HFFc6 (cell line): ENCODE data around the gene AFDN. TPM values are rescaled to one million over a fixed set of nuclear protein-coding genes. Genes with fewer than 3 reads are reported as not detected.

Experiments used
- DNase-seq: peaks from one replicate; pipeline ENCODE4 v3.0.0-alpha.2; 2018
- H3K27ac Mint-ChIP-seq: 2 replicates; pipeline ENCODE4 v1.8.0; 2020; ENCODE audit warnings: mild to moderate bottlenecking, mixed read lengths
- H3K27me3 Mint-ChIP-seq: 2 replicates; pipeline ENCODE4 v1.8.0; 2021; ENCODE audit warnings: mild to moderate bottlenecking, moderate library complexity, mixed read lengths; ENCODE audit not compliant: insufficient read depth
- H3K36me3 Mint-ChIP-seq: 2 replicates; pipeline ENCODE4 v1.8.0; 2021; ENCODE audit warnings: low read depth, mixed read lengths
- H3K4me1 Mint-ChIP-seq: 2 replicates; pipeline ENCODE4 v1.8.0; 2020; ENCODE audit warnings: low read depth, mixed read lengths
- H3K4me3 Mint-ChIP-seq: 2 replicates; pipeline ENCODE4 v1.8.0; 2020; ENCODE audit warnings: mild to moderate bottlenecking, moderate library complexity, mixed read lengths
- H3K9me3 Mint-ChIP-seq: 2 replicates; pipeline ENCODE4 v1.8.0; 2020; ENCODE audit warnings: mild to moderate bottlenecking, mixed read lengths
- CTCF ChIP-seq: fragments of 200-600 bp; sonication (generic); IDR thresholded peaks from 2 replicates; pipeline ENCODE4 v1.5.0; 2021; ENCODE audit warnings: antibody characterized with exemption, mild to moderate bottlenecking
- total RNA-seq, 6 experiments: library from RNA; stranded (reverse); fragmentation: NEBNext Ultra II Directional; extraction: Animal tissue kit (Norgen Biotek cat#: 25700); gene quantifications; 2 replicates in 1 of 6; 3 replicates in 5 of 6; pipeline ENCODE4 v1.2.3, GENCODE V29; 2021

Gene AFDN
- total RNA-seq, 6 experiments from 2014 or later = 16.1 to 20.3 (median 17.4) TPM

DNA sequence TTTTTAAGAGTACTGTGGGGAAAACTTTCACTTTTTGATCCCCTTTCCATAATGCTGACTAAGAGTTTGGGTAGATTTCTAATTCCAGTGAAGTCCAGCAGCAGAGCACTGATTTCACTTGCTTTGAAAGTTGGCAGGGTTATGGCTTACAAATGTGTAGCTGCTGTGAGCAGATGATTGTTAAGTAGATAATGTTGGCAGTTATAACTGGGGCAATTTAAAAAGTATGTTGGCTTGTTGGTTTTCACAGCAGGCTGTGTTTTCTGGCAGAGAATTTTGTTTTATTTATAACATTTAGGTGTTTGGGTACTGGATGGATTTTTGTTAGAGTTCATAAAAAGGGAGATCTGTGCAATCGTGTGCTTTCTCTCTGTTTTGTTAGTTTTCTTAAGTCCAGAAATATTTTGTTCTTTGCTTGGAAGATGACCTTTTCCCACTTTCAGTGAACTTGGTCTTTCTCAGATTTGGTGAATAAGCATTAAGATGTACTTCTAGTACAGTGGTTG is 31.4 kb downstream of the AFDN start:
- peak; percentile 47 for DNase-seq
- no peaks in the 10 kb centered on the region for H3K9me3 Mint-ChIP-seq
- H3K27ac Mint-ChIP-seq = peak overlapping the region; percentile 58
- no peaks in the 10 kb centered on the region for H3K36me3 Mint-ChIP-seq
- peak overlapping the region; percentile 28 for H3K4me3 Mint-ChIP-seq
- no peak for TF ChIP-seq CTCF
- no peaks in the 10 kb centered on the region; the same call in 1 of the 2 replicates for H3K27me3 Mint-ChIP-seq
- H3K4me1 Mint-ChIP-seq = peaks cover 42% of the 10 kb centered on the region

- Mint-ChIP-seq H3K4me3 (no peak overlapping the region), H3K27me3 (no peaks in the 10 kb centered on the region; the same call in 1 of the 2 replicates), H3K36me3 (no peaks in the 10 kb centered on the region), H3K27ac (no peak overlapping the region; the same call in 1 of the 2 replicates), H3K9me3 (no peaks in the 10 kb centered on the region), H3K4me1 (peaks cover 42% of the 10 kb centered on the region)
- TF ChIP-seq CTCF = no peak
- no peak for DNase-seq
Measured at GRCh38 chr6:167858842-167859664, 32.3 kb downstream of the AFDN start.

DNA sequence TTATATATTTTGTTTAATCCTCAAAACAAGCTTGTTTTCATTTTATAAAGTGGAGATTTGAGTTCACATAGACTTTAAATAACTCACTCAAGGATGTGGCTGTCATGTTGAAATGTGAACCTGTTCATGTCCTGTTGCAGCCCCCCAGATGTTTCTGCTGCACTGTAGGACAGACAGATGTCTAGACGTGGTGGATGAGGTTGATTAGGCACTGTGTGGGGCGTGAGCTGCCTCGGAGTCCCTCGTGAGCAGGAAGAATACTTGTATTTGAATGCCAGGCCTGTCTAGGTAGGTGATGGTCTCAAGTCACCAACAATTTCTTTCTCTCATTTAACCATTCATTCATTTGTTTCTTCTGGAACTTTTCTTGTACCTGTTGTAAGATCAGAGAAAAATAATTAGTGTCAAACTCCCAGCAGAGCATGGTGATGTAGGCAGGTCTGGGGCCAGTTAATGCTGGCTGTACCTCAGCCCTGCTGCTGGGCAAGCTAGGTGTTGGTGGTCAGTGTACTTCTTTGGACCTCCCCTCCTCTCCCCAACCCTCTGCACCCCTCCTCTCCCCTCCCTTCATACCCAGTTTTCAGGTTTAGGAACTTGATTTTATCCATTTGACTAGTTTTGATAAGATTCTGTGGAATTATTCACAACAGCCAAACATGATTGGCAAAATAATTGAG is 34.0 kb downstream of the AFDN start:
- H3K9me3 Mint-ChIP-seq = no peaks in the 10 kb centered on the region
- no peak for DNase-seq
- H3K4me3 Mint-ChIP-seq = no peak overlapping the region
- no peak for TF ChIP-seq CTCF
- H3K27me3 Mint-ChIP-seq = no peaks in the 10 kb centered on the region; the same call in 1 of the 2 replicates
- no peak overlapping the region for H3K27ac Mint-ChIP-seq
- H3K36me3 Mint-ChIP-seq = no peaks in the 10 kb centered on the region
- H3K4me1 Mint-ChIP-seq = peaks cover 36% of the 10 kb centered on the region

- H3K27me3 Mint-ChIP-seq = no peaks in the 10 kb centered on the region; the same call in 1 of the 2 replicates
- no peak overlapping the region for H3K4me3 Mint-ChIP-seq
- H3K4me1 Mint-ChIP-seq = peaks cover 29% of the 10 kb centered on the region
- H3K36me3 Mint-ChIP-seq = no peaks in the 10 kb centered on the region
- H3K27ac Mint-ChIP-seq = no peak overlapping the region
- no peak for DNase-seq
- no peak for TF ChIP-seq CTCF
- H3K9me3 Mint-ChIP-seq = no peaks in the 10 kb centered on the region
Measured at GRCh38 chr6:167861424-167861823, 34.7 kb downstream of the AFDN start.

DNA sequence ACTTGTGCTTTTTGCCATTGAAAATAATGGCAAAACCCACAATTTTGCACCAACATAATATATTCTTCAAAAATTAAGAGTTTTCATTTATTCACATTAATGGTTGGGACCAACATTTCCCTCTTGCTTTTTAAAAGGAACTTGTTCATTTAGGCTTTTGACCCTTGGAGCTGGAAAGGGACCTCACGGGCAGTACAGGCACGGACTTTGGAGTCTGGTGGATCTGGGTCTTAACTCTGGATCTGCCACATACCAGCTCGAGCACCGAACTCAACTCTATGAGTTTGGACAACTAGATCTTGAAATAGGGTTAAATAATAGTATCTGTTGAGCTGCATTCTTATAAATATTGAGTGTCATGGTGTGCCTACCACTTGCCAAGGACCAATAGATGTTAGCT is 37.2 kb downstream of the AFDN start:
- no peaks in the 10 kb centered on the region; the same call in none of the 2 replicates for H3K27me3 Mint-ChIP-seq
- no peak for TF ChIP-seq CTCF
- H3K4me1 Mint-ChIP-seq = peaks cover 4% of the 10 kb centered on the region
- DNase-seq = no peak
- no peak overlapping the region for H3K27ac Mint-ChIP-seq
- no peak overlapping the region for H3K4me3 Mint-ChIP-seq
- H3K9me3 Mint-ChIP-seq = no peaks in the 10 kb centered on the region
- no peaks in the 10 kb centered on the region for H3K36me3 Mint-ChIP-seq
